Measurements from ENCODE around the gene XPO5.

Gene XPO5

DNA sequence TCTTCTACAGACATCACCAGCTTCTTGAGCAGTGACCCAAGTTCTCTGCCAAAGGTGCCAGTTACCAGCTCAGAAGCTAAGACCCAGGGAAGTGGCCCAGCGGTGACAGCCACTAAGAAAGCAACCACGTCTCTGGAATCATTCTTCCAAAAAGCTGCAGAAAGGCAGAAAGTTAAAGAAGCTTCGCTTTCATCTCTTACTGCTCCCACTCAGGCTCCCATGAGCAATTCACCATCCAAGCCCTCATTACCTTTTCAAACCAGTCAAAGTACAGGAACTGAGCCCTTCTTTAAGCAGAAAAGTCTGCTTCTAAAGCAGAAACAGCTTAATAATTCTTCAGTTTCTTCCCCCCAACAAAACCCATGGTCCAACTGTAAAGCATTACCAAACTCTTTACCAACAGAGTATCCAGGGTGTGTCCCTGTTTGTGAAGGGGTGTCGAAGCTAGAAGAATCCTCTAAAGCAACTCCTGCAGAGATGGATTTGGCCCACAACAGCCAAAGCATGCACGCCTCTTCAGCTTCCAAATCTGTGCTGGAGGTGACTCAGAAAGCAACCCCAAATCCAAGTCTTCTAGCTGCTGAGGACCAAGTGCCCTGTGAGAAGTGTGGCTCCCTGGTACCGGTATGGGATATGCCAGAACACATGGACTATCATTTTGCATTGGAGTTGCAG lies 38.0 kb upstream of the XPO5 start:
- Histone ChIP-seq H3K27me3 (ENCODE audit: control insufficient read depth, low read length) (no peaks in the 10 kb centered on the region), H3K79me2 (ENCODE audit: control insufficient read depth, low read length) (no peaks in the 10 kb centered on the region; the same call in 1 of the 2 replicates), H4K20me1 (ENCODE audit: control insufficient read depth, insufficient read depth, low read depth, low read length) (no peaks in the 10 kb centered on the region), H3K9me2 (replicated peaks; ENCODE audit: control insufficient read depth, low read length) (no peaks in the 10 kb centered on the region), H3K4me2 (ENCODE audit: low read length) (no peak overlapping the region), H3K27ac (ENCODE audit: low read depth, low read length) (no peak overlapping the region), H3K4me1 (ENCODE audit: control insufficient read depth, low read length) (peaks cover 4% of the 10 kb centered on the region), H3F3A (ENCODE audit: control insufficient read depth, insufficient read depth) (peaks cover 15% of the 10 kb centered on the region), H3K36me3 (ENCODE audit: control insufficient read depth, low read length) (peaks cover 66% of the 10 kb centered on the region), H3K4me3 (ENCODE audit: low read length) (no peak overlapping the region), H3K9me3 (ENCODE audit: control insufficient read depth, insufficient read depth, low read length) (no peaks in the 10 kb centered on the region)
- TF ChIP-seq, protein P1, sequence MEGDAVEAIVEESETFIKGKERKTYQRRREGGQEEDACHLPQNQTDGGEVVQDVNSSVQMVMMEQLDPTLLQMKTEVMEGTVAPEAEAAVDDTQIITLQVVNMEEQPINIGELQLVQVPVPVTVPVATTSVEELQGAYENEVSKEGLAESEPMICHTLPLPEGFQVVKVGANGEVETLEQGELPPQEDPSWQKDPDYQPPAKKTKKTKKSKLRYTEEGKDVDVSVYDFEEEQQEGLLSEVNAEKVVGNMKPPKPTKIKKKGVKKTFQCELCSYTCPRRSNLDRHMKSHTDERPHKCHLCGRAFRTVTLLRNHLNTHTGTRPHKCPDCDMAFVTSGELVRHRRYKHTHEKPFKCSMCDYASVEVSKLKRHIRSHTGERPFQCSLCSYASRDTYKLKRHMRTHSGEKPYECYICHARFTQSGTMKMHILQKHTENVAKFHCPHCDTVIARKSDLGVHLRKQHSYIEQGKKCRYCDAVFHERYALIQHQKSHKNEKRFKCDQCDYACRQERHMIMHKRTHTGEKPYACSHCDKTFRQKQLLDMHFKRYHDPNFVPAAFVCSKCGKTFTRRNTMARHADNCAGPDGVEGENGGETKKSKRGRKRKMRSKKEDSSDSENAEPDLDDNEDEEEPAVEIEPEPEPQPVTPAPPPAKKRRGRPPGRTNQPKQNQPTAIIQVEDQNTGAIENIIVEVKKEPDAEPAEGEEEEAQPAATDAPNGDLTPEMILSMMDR (IDR thresholded peaks at IDR 0.05; ENCODE audit: low read depth, low read length, poor library complexity, severe bottlenecking): no peak
- no peak for TF ChIP-seq EZH2phosphoT487 (IDR thresholded peaks at IDR 0.05; ENCODE audit: borderline replicate concordance, low read length)

DNA sequence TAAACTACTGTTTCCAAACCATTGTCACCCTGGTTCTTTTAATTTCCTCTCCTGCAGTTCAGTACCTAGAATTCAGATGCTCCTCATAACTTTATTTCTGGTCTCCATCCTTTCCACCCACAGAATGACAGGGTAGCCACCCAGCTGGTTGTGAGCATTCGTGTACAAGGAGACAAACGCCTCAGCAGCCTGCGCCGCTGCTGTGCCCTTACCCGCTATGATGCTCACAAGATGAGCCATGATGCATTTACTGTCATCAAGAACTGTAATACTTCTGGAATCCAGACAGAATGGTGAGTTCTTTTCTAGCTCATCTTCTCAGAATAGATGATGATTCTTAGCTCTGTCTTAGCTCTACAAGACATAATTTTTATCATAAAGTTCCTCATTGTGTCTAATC lies 34.6 kb upstream of the XPO5 start:
- Histone ChIP-seq H3K4me2 (ENCODE audit: low read length) (no peak overlapping the region), H3K27me3 (ENCODE audit: control insufficient read depth, low read length) (no peaks in the 10 kb centered on the region), H3K9me2 (replicated peaks; ENCODE audit: control insufficient read depth, low read length) (no peaks in the 10 kb centered on the region), H4K20me1 (ENCODE audit: control insufficient read depth, insufficient read depth, low read depth, low read length) (no peaks in the 10 kb centered on the region), H3K79me2 (ENCODE audit: control insufficient read depth, low read length) (peaks cover 3% of the 10 kb centered on the region), H3K4me1 (ENCODE audit: control insufficient read depth, low read length) (peaks cover 13% of the 10 kb centered on the region), H3F3A (ENCODE audit: control insufficient read depth, insufficient read depth) (peaks cover 22% of the 10 kb centered on the region), H3K9me3 (ENCODE audit: control insufficient read depth, insufficient read depth, low read length) (no peaks in the 10 kb centered on the region), H3K27ac (ENCODE audit: low read depth, low read length) (no peak overlapping the region), H3K36me3 (ENCODE audit: control insufficient read depth, low read length) (peaks cover 88% of the 10 kb centered on the region), H3K4me3 (ENCODE audit: low read length) (no peak overlapping the region)
- TF ChIP-seq EZH2phosphoT487 (IDR thresholded peaks at IDR 0.05; ENCODE audit: borderline replicate concordance, low read length): no peak
- TF ChIP-seq, protein P1 (IDR thresholded peaks at IDR 0.05; ENCODE audit: low read depth, low read length, poor library complexity, severe bottlenecking): no peak

DNA sequence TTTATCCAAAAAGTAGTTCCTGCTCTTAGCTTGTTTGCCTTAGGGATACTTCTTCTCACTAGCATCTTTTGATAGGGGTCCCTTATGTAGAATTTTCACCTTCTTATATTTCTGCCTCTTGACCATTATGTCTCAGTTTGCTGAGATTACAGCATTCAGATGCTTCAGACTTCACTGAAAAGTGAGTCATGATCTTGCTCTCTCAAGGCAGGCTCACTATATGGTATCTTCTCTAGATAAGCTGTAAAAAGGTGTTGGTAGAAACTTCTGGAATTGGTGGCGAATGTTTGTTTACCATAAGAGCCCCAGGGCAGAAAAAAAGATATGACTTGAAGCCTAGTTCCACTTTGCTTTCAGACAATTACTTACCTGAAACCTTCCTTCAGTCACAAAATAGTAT lies 33.6 kb upstream of the XPO5 start:
- TF ChIP-seq, protein P1 (IDR thresholded peaks at IDR 0.05; ENCODE audit: low read depth, low read length, poor library complexity, severe bottlenecking): no peak
- no peaks in the 10 kb centered on the region for H3K9me3 ChIP-seq (ENCODE audit: control insufficient read depth, insufficient read depth, low read length)

More for the DNA sequence above, 33.6 kb upstream of the XPO5 start:
- Histone ChIP-seq H3K27me3 (ENCODE audit: control insufficient read depth, low read length) (no peaks in the 10 kb centered on the region), H3K4me3 (ENCODE audit: low read length) (no peak overlapping the region), H3K4me2 (ENCODE audit: low read length) (no peak overlapping the region), H4K20me1 (ENCODE audit: control insufficient read depth, insufficient read depth, low read depth, low read length) (no peaks in the 10 kb centered on the region), H3K36me3 (ENCODE audit: control insufficient read depth, low read length) (peaks cover 89% of the 10 kb centered on the region), H3F3A (ENCODE audit: control insufficient read depth, insufficient read depth) (peaks cover 21% of the 10 kb centered on the region), H3K9me2 (replicated peaks; ENCODE audit: control insufficient read depth, low read length) (no peaks in the 10 kb centered on the region), H3K79me2 (ENCODE audit: control insufficient read depth, low read length) (peaks cover 3% of the 10 kb centered on the region), H3K4me1 (ENCODE audit: control insufficient read depth, low read length) (peaks cover 13% of the 10 kb centered on the region), H3K27ac (ENCODE audit: low read depth, low read length) (no peak overlapping the region)
